Left renal cortex interstitium (tissue), 4 donors: ENCODE results near the gene AQP3. TPM values are rescaled to one million over a fixed set of nuclear protein-coding genes. Genes with fewer than 3 reads are reported as not detected.
"Not testable (repeated sequence)": the region's sequence is repeated elsewhere in the genome, so short reads cannot be mapped to it uniquely, and the experiment has no call there.

Source experiments
- DNase-seq, 4 donors: peaks; one replicate each; pipeline ENCODE4 v3.0.0-alpha.2; 2013; ENCODE audit warnings: low read depth in 4 of 4, low spot score in 2 of 4, missing footprints in 1 of 4
- polyA plus RNA-seq, 4 donors: library from polyadenylated mRNA; unstranded; fragments of 120-200 nt; gene quantifications; one replicate each; pipeline ENCODE4 v1.2.1, GENCODE V29; 2013; ENCODE audit not compliant: insufficient read length in 4 of 4

The AQP3 gene
- polyA plus RNA-seq, 4 donors: 45.5 to 100 (median 49.4) TPM

- no peak for DNase-seq
Observed at GRCh38 chr9:33465596-33466564, 18.5 kb upstream of the AQP3 start.

DNA sequence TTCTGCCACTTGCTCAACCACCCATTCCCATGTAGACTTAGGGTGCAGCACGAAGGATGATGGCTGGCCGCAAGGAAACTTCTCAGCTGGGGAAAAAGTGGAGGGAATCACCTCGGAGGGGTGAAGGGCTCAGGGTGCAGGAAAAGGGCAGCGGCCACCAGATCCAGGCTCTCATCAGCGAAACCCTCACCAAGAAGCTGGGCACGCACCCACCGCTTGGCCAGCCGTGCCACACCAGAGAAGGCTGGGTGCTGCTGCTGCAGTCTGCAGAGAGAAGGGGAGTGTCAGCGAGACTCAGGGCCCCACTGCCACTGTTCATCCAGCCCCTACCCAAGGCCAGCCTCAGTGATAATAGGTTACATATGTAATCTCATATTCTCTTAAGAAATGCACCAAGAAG, 17.7 kb upstream of the AQP3 start:
- no peak for DNase-seq

- DNase-seq: no peak
Observed at GRCh38 chr9:33464045-33464636, 16.7 kb upstream of the AQP3 start.

- no peak for DNase-seq
Observed at GRCh38 chr9:33463151-33463550, 15.8 kb upstream of the AQP3 start.

- DNase-seq: no peak
Observed at GRCh38 chr9:33461492-33461891, 14.1 kb upstream of the AQP3 start.

DNA sequence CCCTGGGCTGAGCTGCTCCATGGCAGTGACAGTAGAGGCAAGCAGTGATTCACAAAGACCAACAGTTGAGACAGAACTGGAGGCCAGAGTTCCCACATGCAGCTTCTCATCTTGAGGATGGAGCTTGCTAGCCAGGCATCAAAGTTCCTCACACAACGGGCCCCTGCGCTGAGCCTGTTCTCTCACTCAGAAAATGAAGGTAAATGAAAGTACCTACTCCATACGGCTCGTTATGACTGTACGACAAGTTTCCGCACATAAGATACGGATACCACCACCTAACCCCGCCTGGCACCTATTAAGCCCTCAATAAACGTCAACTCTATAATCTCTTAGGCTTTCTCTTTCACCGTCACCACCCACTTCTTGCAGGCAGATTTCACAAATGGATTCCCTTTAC, 13.5 kb upstream of the AQP3 start:
- DNase-seq: no peak

- DNase-seq: no peak
Observed at GRCh38 chr9:33459115-33459514, 11.7 kb upstream of the AQP3 start.

DNA sequence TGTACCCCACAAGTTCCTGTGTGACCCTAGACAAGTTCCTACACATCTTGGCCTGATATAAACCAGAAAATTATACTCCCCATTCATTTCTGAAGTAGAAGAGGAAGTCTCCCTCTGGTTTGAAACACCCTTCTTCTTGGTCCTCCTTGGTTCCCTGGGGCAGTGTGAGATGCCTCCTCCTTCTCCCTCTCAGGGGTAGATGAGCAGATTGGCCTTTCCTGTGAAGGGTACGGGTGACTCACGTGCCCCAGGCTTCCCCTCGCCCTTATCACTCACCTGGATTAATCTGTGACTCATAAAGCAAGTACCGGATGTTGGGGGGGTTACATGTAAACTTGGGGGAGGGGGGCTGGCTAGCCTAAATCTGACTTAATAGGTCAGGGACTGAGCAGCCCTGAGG, 11.1 kb upstream of the AQP3 start:
- no peak for DNase-seq

DNA sequence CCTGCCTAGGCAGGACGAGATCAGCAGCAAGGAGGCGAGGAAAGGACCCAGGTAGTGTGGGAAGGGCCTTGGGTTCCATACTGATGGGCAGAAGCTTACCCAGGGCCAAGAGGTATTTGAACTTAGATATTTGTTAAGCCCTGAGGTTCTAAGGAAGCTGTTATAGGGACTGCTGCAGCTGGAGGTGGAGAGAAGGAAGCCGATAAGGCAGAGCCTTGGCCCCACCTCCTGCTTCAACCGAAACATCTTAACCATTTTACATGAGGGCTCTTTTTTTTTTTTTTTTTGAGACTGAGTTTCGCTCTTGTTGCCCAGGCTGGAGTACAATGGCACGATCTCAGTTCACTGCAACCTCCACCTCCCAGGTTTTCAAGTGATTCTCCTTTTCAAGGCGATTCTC, 8.6 kb upstream of the AQP3 start:
- no peak for DNase-seq

GRCh38 chr9:33455456-33455855, 8.1 kb upstream of the AQP3 start:
- not testable (repeated sequence) for DNase-seq

DNA sequence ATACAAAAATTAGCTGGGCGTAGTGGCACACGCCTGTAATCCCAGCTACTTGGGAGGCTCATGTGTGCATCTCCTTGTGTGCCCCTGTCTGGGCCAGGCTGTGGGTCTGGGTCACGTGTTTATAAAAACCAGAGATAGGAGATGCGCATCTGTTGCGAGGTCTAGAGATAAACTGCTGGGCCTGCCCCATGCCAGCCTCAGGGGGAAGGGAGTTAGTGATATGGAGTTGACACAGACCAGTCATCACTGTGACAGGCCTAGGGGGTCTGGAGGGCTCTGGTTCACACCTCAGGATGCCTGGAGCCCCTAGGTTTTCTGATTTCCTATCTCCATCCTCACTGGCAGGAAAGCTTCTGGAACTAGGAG, 7.3 kb upstream of the AQP3 start:
- DNase-seq: not testable (repeated sequence)

DNA sequence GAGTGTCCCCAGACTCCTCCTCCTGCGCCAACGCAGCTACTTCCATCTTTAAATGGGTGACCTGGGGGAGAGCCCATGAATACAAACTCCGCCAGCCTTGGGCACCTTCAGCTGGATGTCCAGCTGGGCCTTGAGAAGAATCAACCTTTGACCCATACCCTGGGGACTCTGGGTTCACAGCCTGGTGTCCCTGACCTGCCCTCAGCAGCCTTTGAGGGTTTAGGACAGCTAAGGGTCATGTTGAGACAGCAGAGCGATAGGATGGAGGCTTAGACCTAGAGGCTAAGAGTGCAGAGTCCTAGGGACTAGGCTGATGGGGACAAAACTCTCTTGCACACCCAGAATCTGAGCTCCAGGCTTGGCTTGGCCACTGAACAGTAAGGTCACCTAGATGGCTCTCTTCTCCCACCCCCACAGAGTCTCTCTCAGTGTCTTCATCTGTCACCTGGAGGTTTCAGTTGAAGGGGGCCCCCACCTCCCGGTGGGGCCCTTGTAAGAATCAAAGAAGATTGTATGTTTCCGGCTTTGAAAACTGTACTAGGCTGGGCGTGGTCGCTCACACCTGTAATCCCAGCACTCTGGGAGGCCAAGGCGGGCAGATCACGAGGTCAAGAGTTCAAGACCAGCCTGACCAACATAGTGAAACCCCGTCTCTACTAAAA, 6.7 kb upstream of the AQP3 start:
- DNase-seq: no peak

GRCh38 chr9:33453286-33453860, 6.0 kb upstream of the AQP3 start:
- no peak for DNase-seq

DNA sequence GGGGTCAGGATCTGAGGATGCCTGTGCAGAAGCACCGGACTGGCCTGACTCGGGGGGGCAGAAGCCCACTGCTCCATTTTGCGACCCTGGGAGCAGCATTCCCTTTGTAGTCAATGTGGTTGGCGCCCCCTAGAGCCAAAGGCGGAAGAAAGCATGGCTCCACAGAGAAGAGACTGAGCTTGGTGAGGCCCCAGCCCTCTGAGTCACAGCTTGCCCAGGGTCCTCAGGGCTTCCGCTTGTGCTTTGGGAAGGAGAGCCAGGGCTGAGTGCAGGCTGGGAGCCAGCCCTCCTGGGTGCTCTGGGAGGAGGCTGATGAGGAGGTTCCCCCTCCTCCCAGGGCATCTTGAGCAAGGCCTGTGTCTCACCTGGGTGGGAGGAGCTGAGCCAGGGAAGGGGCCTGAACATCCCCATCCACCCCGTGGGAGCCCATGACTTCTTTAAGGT, 5.5 kb upstream of the AQP3 start:
- DNase-seq: no peak

DNA sequence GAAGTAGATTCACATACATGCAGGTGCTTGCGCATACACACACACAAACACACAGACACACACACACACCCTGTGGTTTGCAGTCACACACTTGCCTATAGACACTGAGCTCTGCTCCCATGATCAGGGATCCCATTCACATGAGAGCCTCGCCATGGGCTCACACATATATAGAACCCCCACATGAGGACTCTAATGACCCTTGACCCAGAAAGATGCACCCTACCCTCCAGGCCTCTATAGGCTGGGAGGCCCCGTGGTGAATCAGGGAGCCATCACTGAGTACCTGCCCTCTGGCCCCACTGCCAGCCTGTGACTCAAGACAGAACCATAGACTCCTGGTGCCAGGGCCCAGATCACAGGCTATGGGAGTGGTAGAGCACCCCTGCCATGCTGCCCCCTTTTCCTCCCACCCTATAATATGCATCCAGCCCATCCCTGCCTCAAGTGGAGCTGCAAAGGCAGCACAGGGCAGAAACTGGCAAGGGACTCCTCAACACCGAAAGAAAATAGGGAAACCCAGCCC, 3.3 kb upstream of the AQP3 start:
- DNase-seq: no peak

DNA sequence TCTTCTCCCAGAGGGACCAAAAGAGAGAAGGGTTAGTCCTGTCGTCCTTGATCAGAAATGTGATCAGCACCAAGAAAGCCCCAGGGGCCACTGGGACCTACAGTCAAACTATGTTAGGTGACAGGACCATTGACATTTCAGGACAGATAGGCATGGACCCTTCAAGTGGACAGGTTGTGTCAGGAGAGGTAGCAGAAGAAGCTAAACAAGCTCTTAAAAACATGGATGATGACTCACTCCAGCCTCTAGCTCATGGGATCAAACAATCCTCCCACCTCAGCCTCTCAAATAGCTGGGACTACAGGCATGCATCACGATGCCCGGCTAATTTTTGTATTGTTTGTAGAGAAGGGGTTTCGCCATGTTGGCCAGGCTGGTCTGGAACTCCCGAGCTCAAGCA, 2.3 kb upstream of the AQP3 start:
- DNase-seq: no peak

- DNase-seq: no peak
Observed at GRCh38 chr9:33447799-33448553, 583 bp upstream of the AQP3 start.

GRCh38 chr9:33446240-33446945, 1.0 kb downstream of the AQP3 start:
- DNase-seq: no peak

DNA sequence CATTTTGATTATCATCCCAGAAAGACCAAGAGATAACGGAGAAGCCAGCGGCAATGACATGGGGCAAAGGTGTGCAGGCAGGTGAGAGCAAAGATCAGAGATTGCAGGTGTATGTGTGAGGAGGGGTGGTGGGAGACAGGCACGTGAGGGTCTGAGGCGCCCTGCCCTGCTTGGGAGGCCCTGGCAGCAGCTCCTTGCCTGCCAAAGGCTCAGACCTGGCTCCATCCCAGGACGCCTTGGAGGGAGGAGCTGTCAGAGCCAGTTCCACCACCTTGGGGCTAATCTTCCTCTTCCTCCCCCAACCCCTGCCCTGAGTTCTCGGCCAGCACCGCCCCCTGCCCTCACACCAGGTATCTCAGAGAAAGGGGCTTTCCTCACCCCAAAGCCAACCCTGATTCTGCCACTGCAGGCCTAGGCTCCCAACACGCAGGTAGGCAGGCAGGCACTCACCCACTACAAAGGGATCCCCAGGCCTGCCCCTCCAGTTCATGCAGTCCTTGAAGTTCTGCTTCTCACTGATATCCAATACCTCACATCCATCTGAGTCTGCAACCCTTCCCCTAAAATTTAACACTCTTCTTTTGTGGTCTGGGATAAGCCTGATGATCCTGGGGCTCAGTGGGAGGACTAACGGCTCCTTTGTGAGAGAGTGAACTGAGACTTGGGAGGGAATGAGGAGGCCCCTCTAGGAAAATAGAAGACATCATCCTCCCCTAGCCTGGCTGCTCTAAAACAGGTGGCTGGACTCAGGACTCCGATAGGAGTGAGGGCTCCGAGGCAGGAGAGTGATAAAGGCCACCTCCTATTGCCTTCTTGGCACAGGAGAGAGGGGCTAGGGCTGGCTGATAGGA, 1.8 kb downstream of the AQP3 start:
- no peak for DNase-seq
